Testis (tissue), 3 donors: Measurements from ENCODE around the gene TUBE1. TPM values are rescaled to one million over a fixed set of nuclear protein-coding genes. Genes with fewer than 3 reads are reported as not detected.

Experiments used
- DNase-seq: peaks from one replicate; pipeline ENCODE4 v3.0.0-alpha.2; 2019
- H3K27ac ChIP-seq, 2 donors: fragments of 200-600 bp; sonication (generic); one replicate each; pipeline ENCODE4 v1.5.1; 2019
- H3K27me3 ChIP-seq: fragments of 200-600 bp; sonication (generic); one replicate; pipeline ENCODE4 v1.5.1; 2019
- H3K36me3 ChIP-seq: fragments of 200-600 bp; sonication (generic); one replicate; pipeline ENCODE4 v1.5.1; 2017; ENCODE audit warnings: low read depth; ENCODE audit errors: missing control alignments
- H3K4me1 ChIP-seq: fragments of 200-600 bp; sonication (generic); one replicate; pipeline ENCODE4 v1.5.1; 2019
- H3K4me3 ChIP-seq, 2 donors: fragments of 200-600 bp; sonication (generic); one replicate each; pipeline ENCODE4 v1.5.1; 2017 to 2019
- H3K9me3 ChIP-seq: fragments of 200-600 bp; sonication (generic); one replicate; pipeline ENCODE4 v1.5.1; 2017
- CTCF ChIP-seq, 3 experiments: fragments of 450-650 bp in 2 of 3; fragments of 200-600 bp in 1 of 3; sonication (generic) in 1 of 3; IDR thresholded peaks; one replicate each; pipeline ENCODE4 v1.5.1; 2016 to 2019; ENCODE audit warnings: antibody characterized with exemption in 3 of 3, mild to moderate bottlenecking in 2 of 3, moderate library complexity in 1 of 3
- POLR2A ChIP-seq: fragments of 450-650 bp; IDR thresholded peaks from one replicate; pipeline ENCODE4 v1.6.1; 2017; ENCODE audit warnings: antibody characterized with exemption, mild to moderate bottlenecking, moderate library complexity
- WGBS, 2 donors: methylation state at CpG; one replicate each; pipeline ENCODE4 v1.1.5; 2018; 5-methylcytosine and 5-hydroxymethylcytosine counted together
- intact Hi-C: fragments of 100-400 bp; cut with DNase I; formaldehyde crosslinking; loops from one replicate; pipeline ENCODE4 v1.15.1; 2023; ENCODE audit warnings: low total_unique reads
- polyA plus RNA-seq: library from polyadenylated mRNA; stranded (reverse); fragments of 350-450 nt; fragmentation: Illumina TruSeq; extraction: RNeasy Lipid Tissue Mini Kit (QIAGEN cat#74804); gene quantifications from one replicate; pipeline ENCODE4 v1.2.3, GENCODE V29; 2014; ENCODE audit warnings: low read depth, low replicate concordance; ENCODE audit not compliant: insufficient read depth
- total RNA-seq, 2 donors: library from RNA; depleted of rRNA; stranded (reverse); fragments of >200 nt; gene quantifications; one replicate each; pipeline ENCODE4 v1.2.3, GENCODE V29; 2016

TUBE1 gene
- total and polyA plus RNA-seq, 3 donors from 2014 or later = 59.3 to 76.3 (median 62.1) TPM

DNA sequence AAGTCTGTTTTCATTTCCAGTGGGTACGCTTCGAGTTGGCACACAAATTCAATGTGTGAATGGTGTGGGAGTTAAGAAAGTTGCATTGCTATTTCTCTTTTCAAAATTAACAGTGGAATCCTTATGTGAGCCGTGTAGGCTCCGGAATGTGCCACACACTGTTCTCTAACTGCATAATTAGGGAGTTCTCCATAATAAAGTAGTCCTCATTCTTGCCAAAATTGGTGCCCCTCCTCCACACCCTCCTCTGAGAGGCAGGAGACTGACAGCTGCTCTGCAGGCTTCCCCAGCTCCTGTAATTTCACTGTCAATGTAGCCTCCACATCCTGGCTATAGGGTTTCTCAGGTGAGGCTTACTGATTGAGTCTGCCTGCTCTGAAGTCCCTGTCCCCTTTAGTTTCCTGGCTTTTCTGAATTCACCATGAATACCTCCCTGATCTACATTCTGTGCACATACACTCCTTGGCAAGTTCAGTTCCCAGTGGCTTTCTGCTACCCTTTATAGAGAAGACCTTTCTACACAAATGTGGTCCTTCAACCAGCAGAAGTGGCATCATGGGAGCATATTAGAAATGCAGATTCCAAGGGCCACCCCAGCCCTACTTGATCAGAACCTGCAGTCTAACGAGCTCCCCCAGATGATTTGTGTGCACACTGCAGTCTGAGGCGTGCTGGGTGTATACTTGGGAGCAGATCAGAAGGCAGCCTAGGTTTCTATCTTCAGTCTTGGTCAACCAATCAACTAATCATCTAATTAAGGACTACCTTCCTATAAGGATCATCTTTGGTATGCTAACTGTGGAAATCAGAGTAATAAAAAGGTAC lies 53.3 kb downstream of the TUBE1 start:
- TF ChIP-seq POLR2A (no peak), CTCF (IDR thresholded peaks at IDR 0.05) (no peak)
- DNase-seq = no peak

DNA sequence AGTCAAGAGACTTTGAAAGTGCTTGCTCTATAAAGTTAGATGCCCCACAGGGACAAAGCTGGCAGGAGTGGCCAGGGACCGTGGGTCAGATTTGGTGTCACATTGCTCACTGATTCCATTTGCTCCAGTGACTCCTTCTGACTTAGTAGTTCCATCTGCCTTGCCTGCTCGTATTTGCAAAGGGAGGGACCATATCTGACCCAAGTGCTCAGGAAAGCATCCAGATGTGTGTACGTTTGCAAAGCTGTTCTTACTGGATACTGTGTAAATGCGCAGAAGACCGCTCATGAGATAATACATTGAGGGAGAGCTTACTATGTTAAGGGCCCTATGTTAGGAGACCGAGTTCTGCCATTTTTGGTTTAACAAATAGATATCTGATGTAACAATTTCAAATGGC lies 54.6 kb downstream of the TUBE1 start:
- intact Hi-C loops = no loop called here
- Histone ChIP-seq H3K27me3 (no peaks in the 10 kb centered on the region), H3K36me3 (no peaks in the 10 kb centered on the region), H3K27ac (no peak overlapping the region), H3K4me1 (peaks cover 14% of the 10 kb centered on the region), H3K9me3 (no peaks in the 10 kb centered on the region), H3K4me3 (no peak overlapping the region)
- WGBS, 2 donors = 86 to 89% methylated on average over 6 of the region's 6 CpGs
- TF ChIP-seq CTCF (IDR thresholded peaks at IDR 0.05) (no peak), POLR2A (no peak)
- DNase-seq = no peak

More for the DNA sequence above, 53.3 kb downstream of the TUBE1 start:
- H3K4me3 ChIP-seq = no peak overlapping the region
- no peaks in the 10 kb centered on the region for H3K36me3 ChIP-seq
- H3K4me1 ChIP-seq = peaks cover 14% of the 10 kb centered on the region
- intact Hi-C loops = no loop called here
- 64 to 82% methylated on average over 6 of the region's 6 CpGs for WGBS, 2 donors
- no peak overlapping the region for H3K27ac ChIP-seq
- no peaks in the 10 kb centered on the region for H3K9me3 ChIP-seq
- no peaks in the 10 kb centered on the region for H3K27me3 ChIP-seq

DNA sequence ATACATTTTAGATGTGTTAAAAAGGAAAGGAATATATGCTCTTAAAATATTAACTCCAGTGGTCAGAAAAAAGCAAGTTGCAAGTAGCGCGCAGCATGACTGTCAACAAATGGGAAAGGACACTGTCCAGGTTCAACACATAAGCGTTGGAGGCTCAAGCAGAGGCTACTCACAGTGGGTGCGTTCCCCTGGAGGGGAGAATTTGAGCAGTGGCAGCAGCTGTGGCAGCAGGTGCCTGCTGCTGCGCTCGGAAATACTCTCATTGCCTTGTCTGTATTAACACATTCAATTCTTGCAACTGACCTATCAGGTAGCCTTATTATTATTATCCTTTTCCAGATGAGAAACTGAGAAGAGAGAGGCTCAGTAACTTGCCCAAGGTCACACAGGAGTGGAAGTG lies 55.3 kb downstream of the TUBE1 start:
- TF ChIP-seq POLR2A = no peak
- no peak for TF ChIP-seq CTCF (IDR thresholded peaks at IDR 0.05)
- Histone ChIP-seq H3K4me3 (no peak overlapping the region), H3K36me3 (no peaks in the 10 kb centered on the region), H3K9me3 (no peaks in the 10 kb centered on the region), H3K27ac (no peak overlapping the region), H3K27me3 (no peaks in the 10 kb centered on the region), H3K4me1 (peaks cover 14% of the 10 kb centered on the region)
- intact Hi-C loops = no loop called here
- no peak for DNase-seq
- WGBS, 2 donors = 87% methylated on average over 6 of the region's 6 CpGs

DNA sequence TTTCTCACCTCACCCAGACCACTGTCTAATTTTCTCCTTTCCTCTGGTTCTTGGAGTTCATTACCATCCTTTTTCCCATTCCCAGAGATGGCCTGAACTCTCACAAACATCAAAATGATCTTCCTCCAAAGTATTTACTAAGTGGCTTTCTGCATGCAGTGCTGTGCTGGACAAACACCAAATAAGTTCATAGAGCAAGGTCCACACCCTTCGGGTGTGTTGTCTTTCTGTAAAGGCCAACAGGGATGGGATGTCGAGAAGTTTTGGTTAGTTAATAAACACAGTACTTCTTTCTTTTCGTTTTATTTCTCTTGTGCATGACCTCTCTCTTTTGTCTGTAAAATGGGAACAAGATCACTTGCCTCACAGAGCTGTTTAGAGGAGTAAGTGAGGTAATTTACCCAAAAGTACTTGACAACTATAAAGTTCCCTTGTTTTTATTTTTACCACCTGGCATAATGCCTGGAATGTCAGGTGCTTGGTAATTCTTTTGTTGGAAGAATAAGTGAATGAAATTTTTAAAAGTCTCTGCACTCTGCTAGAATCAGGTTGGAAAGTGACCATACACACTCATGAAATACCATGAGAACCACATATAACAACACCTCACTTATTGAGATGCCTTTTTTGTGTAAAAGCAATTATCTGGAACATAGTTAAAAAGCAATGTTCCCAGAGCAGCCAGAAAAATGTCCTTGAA lies 56.2 kb downstream of the TUBE1 start:
- DNase-seq = peak; percentile 44
- 16 to 51% methylated on average over 3 of the region's 3 CpGs for WGBS, 2 donors
- H3K27me3 ChIP-seq = no peaks in the 10 kb centered on the region
- H3K36me3 ChIP-seq = no peaks in the 10 kb centered on the region
- intact Hi-C loops = no loop called here
- TF ChIP-seq CTCF (IDR thresholded peaks at IDR 0.05) (no peak), POLR2A (no peak)
- H3K4me1 ChIP-seq = peaks cover 14% of the 10 kb centered on the region
- H3K27ac ChIP-seq = peak overlapping the region in 1 of 2 donors; percentile 3
- H3K9me3 ChIP-seq = no peaks in the 10 kb centered on the region
- H3K4me3 ChIP-seq = no peak overlapping the region
